Bronchial epithelial cell (primary cell): Measurements from ENCODE around the gene CHN2. TPM values are rescaled to one million over a fixed set of nuclear protein-coding genes. Genes with fewer than 3 reads are reported as not detected.

ENCODE experiments used
- DNase-seq: peaks from one replicate; pipeline ENCODE4 v3.0.0-alpha.2; 2010; ENCODE audit warnings: low read depth
- FAIRE-seq: peaks from 2 replicates; lab custom pipeline; 2011; peaks lifted over from hg19 to GRCh38; lab: Jason Lieb, UNC
- H3K27me3 ChIP-seq: 2 replicates; pipeline ENCODE4 v1.5.1; 2011; ENCODE audit warnings: low read length; ENCODE audit not compliant: control insufficient read depth, insufficient read depth
- H3K36me3 ChIP-seq: 2 replicates; pipeline ENCODE4 v1.5.1; 2011; ENCODE audit warnings: low read length; ENCODE audit not compliant: control insufficient read depth, insufficient read depth
- H3K4me3 ChIP-seq: 2 replicates; pipeline ENCODE4 v1.5.1; 2011; ENCODE audit warnings: mild to moderate bottlenecking, low read depth, low read length, control low read depth
- total RNA-seq: library from RNA; depleted of rRNA; stranded (reverse); fragments of >200 nt; gene quantifications from 2 replicates; pipeline ENCODE4 v1.2.1, GENCODE V29; 2014
- TF ChIP-seq, protein P1 (sequence below): IDR thresholded peaks from 2 replicates; pipeline ENCODE4 v1.5.1; 2011; ENCODE audit warnings: mild to moderate bottlenecking, moderate library complexity, low read length, control low read depth, inconsistent platforms; ENCODE audit not compliant: insufficient read depth, severe bottlenecking

CHN2 gene
- total RNA-seq, 1 donor from 2014 or later = 0.53 TPM

DNA sequence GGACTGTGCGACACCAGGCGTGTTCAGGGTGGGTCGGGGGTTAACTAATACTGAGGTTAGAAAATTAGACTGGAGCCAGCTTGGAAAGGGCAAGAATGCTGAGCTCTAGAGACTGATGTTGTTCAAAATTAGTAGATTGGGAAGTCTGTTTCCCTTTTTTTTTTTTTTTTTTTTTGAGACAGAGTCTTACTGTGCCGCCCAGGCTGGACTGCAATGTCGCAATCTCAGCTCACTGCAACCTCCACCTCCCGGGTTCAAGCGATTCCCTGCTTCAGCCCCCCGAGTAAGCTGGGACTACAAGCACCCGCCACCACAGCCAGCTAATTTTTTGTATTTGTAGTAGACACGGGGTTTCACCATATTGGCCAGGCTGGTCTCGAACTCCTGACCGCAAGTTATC is 45.5 kb upstream of the CHN2 start:
- FAIRE-seq (no peak), DNase-seq (no peak)
- Histone ChIP-seq H3K27me3 (peaks cover 19% of the 10 kb centered on the region), H3K36me3 (no peaks in the 10 kb centered on the region), H3K4me3 (no peak overlapping the region)
- TF ChIP-seq, protein P1, sequence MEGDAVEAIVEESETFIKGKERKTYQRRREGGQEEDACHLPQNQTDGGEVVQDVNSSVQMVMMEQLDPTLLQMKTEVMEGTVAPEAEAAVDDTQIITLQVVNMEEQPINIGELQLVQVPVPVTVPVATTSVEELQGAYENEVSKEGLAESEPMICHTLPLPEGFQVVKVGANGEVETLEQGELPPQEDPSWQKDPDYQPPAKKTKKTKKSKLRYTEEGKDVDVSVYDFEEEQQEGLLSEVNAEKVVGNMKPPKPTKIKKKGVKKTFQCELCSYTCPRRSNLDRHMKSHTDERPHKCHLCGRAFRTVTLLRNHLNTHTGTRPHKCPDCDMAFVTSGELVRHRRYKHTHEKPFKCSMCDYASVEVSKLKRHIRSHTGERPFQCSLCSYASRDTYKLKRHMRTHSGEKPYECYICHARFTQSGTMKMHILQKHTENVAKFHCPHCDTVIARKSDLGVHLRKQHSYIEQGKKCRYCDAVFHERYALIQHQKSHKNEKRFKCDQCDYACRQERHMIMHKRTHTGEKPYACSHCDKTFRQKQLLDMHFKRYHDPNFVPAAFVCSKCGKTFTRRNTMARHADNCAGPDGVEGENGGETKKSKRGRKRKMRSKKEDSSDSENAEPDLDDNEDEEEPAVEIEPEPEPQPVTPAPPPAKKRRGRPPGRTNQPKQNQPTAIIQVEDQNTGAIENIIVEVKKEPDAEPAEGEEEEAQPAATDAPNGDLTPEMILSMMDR = no peak

DNA sequence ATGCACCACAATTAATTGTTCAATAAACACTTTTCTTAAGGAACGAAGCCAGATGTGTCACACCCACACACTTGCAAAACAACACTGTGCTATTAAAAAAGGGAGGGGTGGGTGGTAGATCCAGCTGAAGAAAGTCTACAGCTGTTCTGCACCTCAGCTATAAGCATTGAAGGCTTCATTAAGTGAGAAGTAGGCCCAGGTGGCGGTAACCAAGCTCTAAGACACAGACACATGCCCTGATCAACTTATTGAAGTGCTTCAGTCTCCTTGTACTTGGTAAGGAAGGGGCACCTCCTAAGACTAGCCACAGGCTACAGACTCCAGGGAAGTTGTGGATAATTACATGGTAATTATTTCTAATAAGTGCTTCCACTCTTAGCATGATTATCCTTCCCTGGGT is 43.7 kb upstream of the CHN2 start:
- no peak for FAIRE-seq
- Histone ChIP-seq H3K36me3 (no peaks in the 10 kb centered on the region), H3K4me3 (no peak overlapping the region), H3K27me3 (peaks cover 13% of the 10 kb centered on the region)
- TF ChIP-seq, protein P1 = no peak
- no peak for DNase-seq

DNA sequence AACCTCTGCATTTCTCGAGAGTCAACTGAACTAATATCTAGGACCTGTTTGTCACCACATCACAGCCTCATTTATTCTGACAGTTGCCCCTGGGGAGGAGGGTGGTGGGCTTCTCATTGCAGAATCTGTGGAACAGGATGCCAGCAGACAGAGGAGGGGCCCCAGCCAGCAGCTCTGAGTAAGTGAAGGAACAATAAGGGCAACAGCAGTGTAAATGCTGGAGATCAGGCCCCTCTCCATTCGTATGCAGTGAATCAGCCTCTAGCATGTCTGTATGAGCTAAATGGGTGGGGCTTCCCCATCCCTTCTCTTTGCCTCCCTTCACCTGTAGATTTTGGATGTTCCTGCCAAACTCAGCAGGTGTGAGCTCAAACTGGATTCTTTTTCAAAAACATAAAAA is 40.5 kb upstream of the CHN2 start:
- DNase-seq (peak; percentile 66), FAIRE-seq (no peak)
- H3K4me3 ChIP-seq = no peak overlapping the region
- H3K27me3 ChIP-seq = no peaks in the 10 kb centered on the region
- no peaks in the 10 kb centered on the region for H3K36me3 ChIP-seq
- TF ChIP-seq, protein P1 = no peak

DNA sequence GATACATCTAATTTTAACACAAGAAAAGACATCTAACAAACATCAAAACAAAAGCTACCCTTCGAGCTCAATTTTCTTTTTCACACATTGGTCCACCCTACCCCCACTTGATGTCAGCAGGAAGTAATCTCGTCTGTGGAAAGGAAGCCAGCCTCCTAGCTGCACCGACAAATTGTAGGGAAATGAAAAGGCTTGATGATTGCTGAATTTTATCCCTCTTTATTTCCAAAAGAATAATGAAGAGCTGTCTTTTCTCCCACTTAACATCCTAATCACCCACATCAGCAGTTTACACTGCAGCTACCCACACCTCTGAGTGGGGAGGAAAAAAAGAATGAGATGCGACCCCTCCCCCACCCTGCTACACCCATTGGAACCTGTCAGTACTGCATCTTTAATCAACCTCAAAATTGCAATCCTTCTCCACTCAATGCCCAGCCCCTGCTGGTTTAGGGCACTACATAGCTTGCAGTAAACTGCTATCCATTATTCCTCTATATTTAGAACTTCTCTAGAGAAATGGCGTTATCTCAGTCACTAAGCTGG is 37.6 kb upstream of the CHN2 start:
- TF ChIP-seq, protein P1 = no peak
- H3K36me3 ChIP-seq = no peaks in the 10 kb centered on the region
- H3K27me3 ChIP-seq = peaks cover 3% of the 10 kb centered on the region
- FAIRE-seq (no peak), DNase-seq (no peak)
- no peak overlapping the region for H3K4me3 ChIP-seq

DNA sequence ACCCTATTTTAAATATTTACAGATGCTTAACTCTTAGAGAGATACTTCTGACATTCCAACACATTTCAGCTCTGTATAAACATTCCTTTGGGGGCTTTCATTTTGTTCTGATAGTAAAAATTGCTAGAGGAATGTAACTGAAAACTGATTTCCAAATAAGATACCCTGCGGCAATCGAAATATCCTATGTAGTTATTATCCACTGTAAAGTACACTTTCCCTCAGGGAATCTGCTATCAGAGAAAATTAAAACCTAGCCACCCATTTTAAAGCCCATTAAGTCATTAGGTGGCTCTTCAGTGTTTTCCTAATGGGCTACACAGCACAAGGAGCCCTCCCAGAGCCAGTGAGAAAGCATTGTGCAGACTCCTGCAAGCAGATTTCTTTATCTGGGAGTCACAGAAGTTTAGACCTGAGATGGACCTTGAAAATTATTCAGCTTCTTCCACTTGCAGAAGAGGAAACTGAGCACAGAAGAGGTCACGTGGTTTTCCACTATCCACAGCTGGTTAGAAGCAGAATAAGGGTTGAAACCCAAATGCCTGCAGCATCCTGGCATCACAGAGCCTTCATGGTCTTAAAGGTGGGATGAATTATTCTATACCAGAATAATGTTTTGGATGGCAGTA is 35.7 kb upstream of the CHN2 start:
- DNase-seq = no peak
- no peak for FAIRE-seq
- peaks cover 3% of the 10 kb centered on the region for H3K27me3 ChIP-seq
- H3K4me3 ChIP-seq = no peak overlapping the region
- no peaks in the 10 kb centered on the region for H3K36me3 ChIP-seq
- TF ChIP-seq, protein P1 = no peak

DNA sequence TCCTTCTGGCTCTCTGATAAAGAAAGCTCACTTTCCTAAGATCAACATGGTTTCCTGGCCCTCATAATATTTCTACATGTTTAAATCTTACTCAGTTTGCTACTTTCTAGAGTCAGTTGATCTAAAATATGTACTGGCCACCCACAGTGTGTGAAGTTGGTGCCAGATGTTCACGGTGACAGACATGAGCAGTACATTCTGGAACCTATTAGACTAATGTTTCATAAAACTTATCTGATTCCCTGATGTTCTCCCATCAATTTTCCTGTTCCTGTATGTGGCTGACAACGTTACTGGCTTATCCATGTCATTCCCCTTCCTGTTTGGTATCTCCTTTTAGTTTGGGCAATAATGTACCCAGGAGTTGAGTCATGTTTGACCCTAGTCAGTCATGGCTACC is 34.5 kb upstream of the CHN2 start:
- DNase-seq (no peak), FAIRE-seq (no peak)
- peaks cover 3% of the 10 kb centered on the region for H3K27me3 ChIP-seq
- H3K36me3 ChIP-seq = no peaks in the 10 kb centered on the region
- TF ChIP-seq, protein P1 = no peak
- no peak overlapping the region for H3K4me3 ChIP-seq
